Nephron (organoid): ENCODE results near the gene FAAP100.
A peak's percentile ranks its signal among the peaks of the same experiment; 100 is the strongest.

Experiments
- H3K27ac Mint-ChIP-seq, 3 experiments: 2 replicates each; pipeline ENCODE4 v1.8.0; 2020; ENCODE audit warnings: mixed read lengths in 3 of 3, mild to moderate bottlenecking in 2 of 3, moderate library complexity in 1 of 3
- H3K27me3 Mint-ChIP-seq: 2 replicates; pipeline ENCODE4 v1.8.0; 2021; ENCODE audit warnings: low read depth, mild to moderate bottlenecking, moderate library complexity, mixed read lengths
- H3K36me3 Mint-ChIP-seq: 2 replicates; pipeline ENCODE4 v1.8.0; 2020; ENCODE audit warnings: low read depth, mixed read lengths
- H3K4me1 Mint-ChIP-seq: 2 replicates; pipeline ENCODE4 v1.8.0; 2020; ENCODE audit warnings: mixed read lengths
- H3K4me3 Mint-ChIP-seq, 3 experiments: 2 replicates each; pipeline ENCODE4 v1.8.0; 2020; ENCODE audit warnings: mild to moderate bottlenecking in 3 of 3, mixed read lengths in 3 of 3, moderate library complexity in 2 of 3
- H3K9me3 Mint-ChIP-seq: 2 replicates; pipeline ENCODE4 v1.8.0; 2020; ENCODE audit warnings: mixed read lengths
- CTCF ChIP-seq, 3 experiments: fragments of 200-600 bp; sonication (generic); IDR thresholded peaks; one replicate each; pipeline ENCODE4 v1.5.0; 2021; ENCODE audit warnings: antibody characterized with exemption in 3 of 3; ENCODE audit not compliant: unreplicated experiment in 3 of 3

Gene FAAP100

GRCh38 chr17:81516439-81516838, 35.7 kb downstream of the FAAP100 start:
- TF ChIP-seq CTCF (IDR thresholded peaks at IDR 0.05; ENCODE audit: unreplicated experiment in 3 of 3): no peak
- peak overlapping the region; percentile 87 to 96 (median 94) for H3K4me3 Mint-ChIP-seq
- peak overlapping the region; percentile 37 to 96 (median 79) for H3K27ac Mint-ChIP-seq
- peaks cover 27% of the 10 kb centered on the region for H3K4me1 Mint-ChIP-seq
- H3K9me3 Mint-ChIP-seq: peaks cover 1% of the 10 kb centered on the region
- H3K27me3 Mint-ChIP-seq: peaks cover 20% of the 10 kb centered on the region
- H3K36me3 Mint-ChIP-seq: peaks cover 8% of the 10 kb centered on the region

GRCh38 chr17:81515530-81516041, 36.6 kb downstream of the FAAP100 start:
- TF ChIP-seq CTCF (IDR thresholded peaks at IDR 0.05; ENCODE audit: unreplicated experiment in 3 of 3): no peak
- H3K4me3 Mint-ChIP-seq: peak overlapping the region; percentile 87 to 96 (median 94)
- peaks cover 26% of the 10 kb centered on the region for H3K27me3 Mint-ChIP-seq
- H3K9me3 Mint-ChIP-seq: peaks cover 3% of the 10 kb centered on the region
- peaks cover 23% of the 10 kb centered on the region for H3K4me1 Mint-ChIP-seq
- H3K27ac Mint-ChIP-seq: peak overlapping the region; percentile 88 to 96 (median 96)
- peaks cover 16% of the 10 kb centered on the region for H3K36me3 Mint-ChIP-seq

- H3K4me3 Mint-ChIP-seq: peak overlapping the region; percentile 87 to 96 (median 94)
- peaks cover 23% of the 10 kb centered on the region for H3K36me3 Mint-ChIP-seq
- peaks cover 22% of the 10 kb centered on the region for H3K27me3 Mint-ChIP-seq
- peak overlapping the region; percentile 88 to 96 (median 96) for H3K27ac Mint-ChIP-seq
- peaks cover 23% of the 10 kb centered on the region for H3K4me1 Mint-ChIP-seq
- TF ChIP-seq CTCF (IDR thresholded peaks at IDR 0.05; ENCODE audit: unreplicated experiment in 3 of 3): no peak
- peaks cover 5% of the 10 kb centered on the region for H3K9me3 Mint-ChIP-seq
Measured at GRCh38 chr17:81514739-81515529, 37.2 kb downstream of the FAAP100 start.

GRCh38 chr17:81514489-81514738, 37.7 kb downstream of the FAAP100 start:
- peak overlapping the region; percentile 73 to 94 (median 84) for H3K4me3 Mint-ChIP-seq
- peaks cover 22% of the 10 kb centered on the region for H3K27me3 Mint-ChIP-seq
- H3K4me1 Mint-ChIP-seq: peaks cover 28% of the 10 kb centered on the region
- H3K9me3 Mint-ChIP-seq: peaks cover 5% of the 10 kb centered on the region
- H3K27ac Mint-ChIP-seq: peak overlapping the region; percentile 80 to 99 (median 98)
- H3K36me3 Mint-ChIP-seq: peaks cover 28% of the 10 kb centered on the region
- no peak for TF ChIP-seq CTCF (IDR thresholded peaks at IDR 0.05; ENCODE audit: unreplicated experiment in 3 of 3)

GRCh38 chr17:81513753-81514488, 38.2 kb downstream of the FAAP100 start:
- Mint-ChIP-seq H3K9me3 (peaks cover 5% of the 10 kb centered on the region), H3K27ac (peak overlapping the region; percentile 98 to 99 (median 99))

More at GRCh38 chr17:81513753-81514488, 38.2 kb downstream of the FAAP100 start:
- peaks cover 33% of the 10 kb centered on the region for H3K36me3 Mint-ChIP-seq
- peak overlapping the region; percentile 88 to 94 (median 93) for H3K4me3 Mint-ChIP-seq
- H3K4me1 Mint-ChIP-seq: peaks cover 33% of the 10 kb centered on the region
- TF ChIP-seq CTCF (IDR thresholded peaks at IDR 0.05; ENCODE audit: unreplicated experiment in 3 of 3): no peak
- H3K27me3 Mint-ChIP-seq: peaks cover 22% of the 10 kb centered on the region
